ENCODE measurements around the gene CCDC69.

GRCh38 chr5:151251621-151252020 lies 27.7 kb upstream of the CCDC69 start:
- TF ChIP-seq PBX3 (IDR thresholded peaks at IDR 0.05; ENCODE audit: insufficient replicate concordance, low read depth, low read length): no peak
- TF ChIP-seq POLR2A (IDR thresholded peaks at IDR 0.05; ENCODE audit: low read depth, low read length): no peak
- no peak for TF ChIP-seq ASH2L (IDR thresholded peaks at IDR 0.05; ENCODE audit: borderline replicate concordance, low read depth)
- no peak for TF ChIP-seq MEF2A (IDR thresholded peaks at IDR 0.05; ENCODE audit: insufficient read depth, low read depth, low read length)
- no peak for TF ChIP-seq JUND (IDR thresholded peaks at IDR 0.05; ENCODE audit: low read depth, low read length)
- TF ChIP-seq ATF3 (IDR thresholded peaks at IDR 0.05; ENCODE audit: borderline replicate concordance, extremely low read depth, low read depth, low read length): no peak
- TF ChIP-seq CTCF (IDR thresholded peaks at IDR 0.05 in 2 of 3, conservative IDR thresholded peaks at IDR 0.05 in 1 of 3; ENCODE audit: control insufficient read depth in 2 of 3, extremely low read depth in 1 of 3, insufficient read depth in 1 of 3, low read depth in 3 of 3, low read length in 3 of 3): no peak
- TF ChIP-seq ZNF274 (IDR thresholded peaks at IDR 0.05; ENCODE audit: insufficient read depth, insufficient read length): no peak
- no peak for TF ChIP-seq GATAD2B (conservative IDR thresholded peaks at IDR 0.05; ENCODE audit: low read depth)

Measured in GM12878 (cell line).